GM23338 (cell line): ENCODE results near the gene CST1. TPM values are rescaled to one million over a fixed set of nuclear protein-coding genes. Genes with fewer than 3 reads are reported as not detected.

ENCODE experiments used
- ATAC-seq: fragments of 200-7000 bp; cut with Tn5 transposase; 3 replicates; pipeline ENCODE4 v1.9.1; 2020
- DNase-seq: peaks from one replicate; pipeline ENCODE4 v3.0.0-alpha.2; 2015; ENCODE audit warnings: low spot score
- H2AFZ ChIP-seq: fragments of 200-600 bp; sonication (generic); 2 replicates; pipeline ENCODE4 v1.8.0; 2016; ENCODE audit warnings: antibody characterized with exemption, mild to moderate bottlenecking, moderate library complexity
- H3F3A ChIP-seq: fragments of 200-600 bp; sonication (generic); replicated peaks from 2 replicates; pipeline ENCODE4 v1.8.0; 2017; ENCODE audit warnings: antibody characterized with exemption, mixed run types, low read depth
- H3K27ac ChIP-seq: fragments of 200-600 bp; sonication (generic); 2 replicates; pipeline ENCODE4 v1.6.1; 2016; ENCODE audit warnings: low read depth
- H3K27me3 ChIP-seq: fragments of 200-600 bp; sonication (generic); 2 replicates; pipeline ENCODE4 v1.8.0; 2016; ENCODE audit warnings: mild to moderate bottlenecking, mixed run types, moderate library complexity; ENCODE audit not compliant: insufficient read depth
- H3K36me3 ChIP-seq: fragments of 200-600 bp; sonication (generic); 2 replicates; pipeline ENCODE4 v1.8.0; 2016; ENCODE audit warnings: mild to moderate bottlenecking; ENCODE audit not compliant: insufficient read depth
- H3K4me1 ChIP-seq: fragments of 200-600 bp; sonication (generic); 2 replicates; pipeline ENCODE4 v1.8.0; 2016; ENCODE audit warnings: mild to moderate bottlenecking, moderate library complexity; ENCODE audit not compliant: insufficient read depth
- H3K4me2 ChIP-seq: fragments of 200-600 bp; sonication (generic); 2 replicates; pipeline ENCODE4 v1.7.1; 2017; ENCODE audit warnings: mixed run types
- H3K4me3 ChIP-seq: fragments of 200-600 bp; sonication (generic); 2 replicates; pipeline ENCODE4 v1.6.1; 2016; ENCODE audit warnings: mixed run types
- H3K79me2 ChIP-seq: fragments of 200-600 bp; sonication (generic); replicated peaks from 2 replicates; pipeline ENCODE4 v1.8.0; 2017; ENCODE audit warnings: mild to moderate bottlenecking; ENCODE audit not compliant: insufficient read depth
- H3K9me2 ChIP-seq: fragments of 200-600 bp; sonication (generic); 2 replicates; pipeline ENCODE4 v1.8.0; 2017; ENCODE audit not compliant: insufficient read depth
- H4K20me1 ChIP-seq: fragments of 200-600 bp; sonication (generic); replicated peaks from 2 replicates; pipeline ENCODE4 v1.8.0; 2017; ENCODE audit warnings: mild to moderate bottlenecking; ENCODE audit not compliant: insufficient read depth
- H3K27ac Mint-ChIP-seq: 2 replicates; pipeline ENCODE4 v1.8.0; 2020; ENCODE audit warnings: inconsistent platforms, mild to moderate bottlenecking, moderate library complexity, mixed read lengths
- H3K27me3 Mint-ChIP-seq: 3 replicates; pipeline ENCODE4 v1.8.0; 2022; ENCODE audit warnings: low read depth, mild to moderate bottlenecking, moderate library complexity, mixed read lengths, inconsistent platforms; ENCODE audit not compliant: insufficient read depth, poor library complexity
- H3K36me3 Mint-ChIP-seq: 3 replicates; pipeline ENCODE4 v1.8.0; 2021; ENCODE audit warnings: low read depth, mild to moderate bottlenecking, inconsistent platforms, moderate library complexity, mixed read lengths
- H3K4me1 Mint-ChIP-seq: 3 replicates; pipeline ENCODE4 v1.8.0; 2020; ENCODE audit warnings: mild to moderate bottlenecking, inconsistent platforms, mixed read lengths
- H3K4me3 Mint-ChIP-seq: 3 replicates; pipeline ENCODE4 v1.8.0; 2021; ENCODE audit warnings: moderate library complexity, mild to moderate bottlenecking, inconsistent platforms, mixed read lengths
- H3K9me3 Mint-ChIP-seq: 3 replicates; pipeline ENCODE4 v1.8.0; 2020; ENCODE audit warnings: moderate library complexity, mild to moderate bottlenecking, inconsistent platforms, mixed read lengths
- CREB1 ChIP-seq: fragments of 250-450 bp; sonication (Bioruptor Pico); IDR thresholded peaks from 2 replicates; pipeline ENCODE4 v1.5.0; 2020; ENCODE audit warnings: low read depth, mild to moderate bottlenecking, moderate library complexity
- EZH2 ChIP-seq: fragments of 200-600 bp; sonication (generic); IDR thresholded peaks from one replicate; pipeline ENCODE4 v1.8.0; 2017; ENCODE audit warnings: antibody characterized with exemption, mild to moderate bottlenecking, low read depth; ENCODE audit not compliant: unreplicated experiment
- EZH2phosphoT487 ChIP-seq: fragments of 200-600 bp; sonication (generic); IDR thresholded peaks from one replicate; pipeline ENCODE4 v1.8.1; 2018; ENCODE audit warnings: antibody characterized with exemption; ENCODE audit not compliant: unreplicated experiment
- JUNB ChIP-seq: IDR thresholded peaks from one replicate; pipeline ENCODE4 v1.6.1; 2016; ENCODE audit warnings: antibody characterized with exemption; ENCODE audit not compliant: unreplicated experiment
- NANOG ChIP-seq: IDR thresholded peaks from 2 replicates; pipeline ENCODE4 v1.6.1; 2016; ENCODE audit warnings: antibody characterized with exemption, borderline replicate concordance
- POLR2AphosphoS5 ChIP-seq: IDR thresholded peaks from 2 replicates; pipeline ENCODE4 v1.6.1; 2016; ENCODE audit warnings: antibody characterized with exemption, low read depth
- STAT1 ChIP-seq: IDR thresholded peaks from one replicate; pipeline ENCODE4 v1.6.1; 2016; ENCODE audit warnings: antibody characterized with exemption; ENCODE audit not compliant: unreplicated experiment
- ZNF114 ChIP-seq: fragments of 250-450 bp; sonication (Bioruptor Pico); IDR thresholded peaks from 2 replicates; pipeline ENCODE4 v1.5.0; 2020; ENCODE audit warnings: mild to moderate bottlenecking, moderate library complexity
- ZNF331 ChIP-seq: fragments of 250-450 bp; sonication (Bioruptor Pico); IDR thresholded peaks from 2 replicates; pipeline ENCODE4 v1.5.0; 2020; ENCODE audit warnings: low read depth, mild to moderate bottlenecking, moderate library complexity
- polyA plus RNA-seq: library from polyadenylated mRNA; unstranded; fragments of >200 nt; fragmentation: Nextera tagmentation; extraction: Ambion mirVana; gene quantifications from 2 replicates; pipeline ENCODE4 v1.2.1, GENCODE V29; 2016
- total RNA-seq: library from RNA; depleted of rRNA; stranded (reverse); fragments of >200 nt; shearing (Covaris generic); gene quantifications from 2 replicates; pipeline ENCODE4 v1.2.3, GENCODE V29; 2014
- TF ChIP-seq, protein P1 (sequence below): fragments of 250-450 bp; sonication (Bioruptor Pico); IDR thresholded peaks from 2 replicates; pipeline ENCODE4 v1.5.0; 2020; ENCODE audit warnings: mild to moderate bottlenecking, moderate library complexity
- TF ChIP-seq, protein P2 (sequence below): IDR thresholded peaks from 2 replicates; pipeline ENCODE4 v1.6.1; 2016; ENCODE audit warnings: antibody characterized with exemption
- TF ChIP-seq, protein P3 (sequence below): IDR thresholded peaks from one replicate; pipeline ENCODE4 v1.6.1; 2018; ENCODE audit warnings: antibody characterized with exemption; ENCODE audit not compliant: unreplicated experiment
- TF ChIP-seq, protein P4 (sequence below), 2 experiments: fragments of 200-600 bp in 1 of 2; sonication (generic) in 1 of 2; conservative IDR thresholded peaks; 2 replicates each; pipeline versions ENCODE4 v1.5.1 to v1.6.1; 2016 to 2017; ENCODE audit warnings: antibody characterized with exemption in 2 of 2, low read depth in 2 of 2, mild to moderate bottlenecking in 2 of 2, moderate library complexity in 1 of 2

The CST1 gene
- total and polyA plus RNA-seq, 2 experiments from 2014 or later = 1.8 to 4.9 TPM

DNA sequence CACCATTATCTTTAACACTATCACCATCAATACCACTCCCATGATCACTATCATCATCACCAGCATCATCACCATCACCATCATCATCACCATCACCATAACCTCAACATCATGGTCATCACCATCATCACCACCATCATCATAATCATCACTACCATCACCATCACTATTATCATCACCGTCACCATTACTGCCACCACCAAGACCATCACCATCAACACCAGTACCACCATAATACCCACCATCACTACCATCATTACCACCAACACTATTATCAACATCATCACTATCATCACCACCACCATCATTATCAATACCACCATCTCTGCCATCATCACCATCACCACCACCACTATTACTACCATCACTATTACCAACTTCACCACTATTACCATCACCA is 32.7 kb upstream of the CST1 start:
- H3K4me3 ChIP-seq = no peak overlapping the region
- no peak for ATAC-seq
- TF ChIP-seq, protein P1, sequence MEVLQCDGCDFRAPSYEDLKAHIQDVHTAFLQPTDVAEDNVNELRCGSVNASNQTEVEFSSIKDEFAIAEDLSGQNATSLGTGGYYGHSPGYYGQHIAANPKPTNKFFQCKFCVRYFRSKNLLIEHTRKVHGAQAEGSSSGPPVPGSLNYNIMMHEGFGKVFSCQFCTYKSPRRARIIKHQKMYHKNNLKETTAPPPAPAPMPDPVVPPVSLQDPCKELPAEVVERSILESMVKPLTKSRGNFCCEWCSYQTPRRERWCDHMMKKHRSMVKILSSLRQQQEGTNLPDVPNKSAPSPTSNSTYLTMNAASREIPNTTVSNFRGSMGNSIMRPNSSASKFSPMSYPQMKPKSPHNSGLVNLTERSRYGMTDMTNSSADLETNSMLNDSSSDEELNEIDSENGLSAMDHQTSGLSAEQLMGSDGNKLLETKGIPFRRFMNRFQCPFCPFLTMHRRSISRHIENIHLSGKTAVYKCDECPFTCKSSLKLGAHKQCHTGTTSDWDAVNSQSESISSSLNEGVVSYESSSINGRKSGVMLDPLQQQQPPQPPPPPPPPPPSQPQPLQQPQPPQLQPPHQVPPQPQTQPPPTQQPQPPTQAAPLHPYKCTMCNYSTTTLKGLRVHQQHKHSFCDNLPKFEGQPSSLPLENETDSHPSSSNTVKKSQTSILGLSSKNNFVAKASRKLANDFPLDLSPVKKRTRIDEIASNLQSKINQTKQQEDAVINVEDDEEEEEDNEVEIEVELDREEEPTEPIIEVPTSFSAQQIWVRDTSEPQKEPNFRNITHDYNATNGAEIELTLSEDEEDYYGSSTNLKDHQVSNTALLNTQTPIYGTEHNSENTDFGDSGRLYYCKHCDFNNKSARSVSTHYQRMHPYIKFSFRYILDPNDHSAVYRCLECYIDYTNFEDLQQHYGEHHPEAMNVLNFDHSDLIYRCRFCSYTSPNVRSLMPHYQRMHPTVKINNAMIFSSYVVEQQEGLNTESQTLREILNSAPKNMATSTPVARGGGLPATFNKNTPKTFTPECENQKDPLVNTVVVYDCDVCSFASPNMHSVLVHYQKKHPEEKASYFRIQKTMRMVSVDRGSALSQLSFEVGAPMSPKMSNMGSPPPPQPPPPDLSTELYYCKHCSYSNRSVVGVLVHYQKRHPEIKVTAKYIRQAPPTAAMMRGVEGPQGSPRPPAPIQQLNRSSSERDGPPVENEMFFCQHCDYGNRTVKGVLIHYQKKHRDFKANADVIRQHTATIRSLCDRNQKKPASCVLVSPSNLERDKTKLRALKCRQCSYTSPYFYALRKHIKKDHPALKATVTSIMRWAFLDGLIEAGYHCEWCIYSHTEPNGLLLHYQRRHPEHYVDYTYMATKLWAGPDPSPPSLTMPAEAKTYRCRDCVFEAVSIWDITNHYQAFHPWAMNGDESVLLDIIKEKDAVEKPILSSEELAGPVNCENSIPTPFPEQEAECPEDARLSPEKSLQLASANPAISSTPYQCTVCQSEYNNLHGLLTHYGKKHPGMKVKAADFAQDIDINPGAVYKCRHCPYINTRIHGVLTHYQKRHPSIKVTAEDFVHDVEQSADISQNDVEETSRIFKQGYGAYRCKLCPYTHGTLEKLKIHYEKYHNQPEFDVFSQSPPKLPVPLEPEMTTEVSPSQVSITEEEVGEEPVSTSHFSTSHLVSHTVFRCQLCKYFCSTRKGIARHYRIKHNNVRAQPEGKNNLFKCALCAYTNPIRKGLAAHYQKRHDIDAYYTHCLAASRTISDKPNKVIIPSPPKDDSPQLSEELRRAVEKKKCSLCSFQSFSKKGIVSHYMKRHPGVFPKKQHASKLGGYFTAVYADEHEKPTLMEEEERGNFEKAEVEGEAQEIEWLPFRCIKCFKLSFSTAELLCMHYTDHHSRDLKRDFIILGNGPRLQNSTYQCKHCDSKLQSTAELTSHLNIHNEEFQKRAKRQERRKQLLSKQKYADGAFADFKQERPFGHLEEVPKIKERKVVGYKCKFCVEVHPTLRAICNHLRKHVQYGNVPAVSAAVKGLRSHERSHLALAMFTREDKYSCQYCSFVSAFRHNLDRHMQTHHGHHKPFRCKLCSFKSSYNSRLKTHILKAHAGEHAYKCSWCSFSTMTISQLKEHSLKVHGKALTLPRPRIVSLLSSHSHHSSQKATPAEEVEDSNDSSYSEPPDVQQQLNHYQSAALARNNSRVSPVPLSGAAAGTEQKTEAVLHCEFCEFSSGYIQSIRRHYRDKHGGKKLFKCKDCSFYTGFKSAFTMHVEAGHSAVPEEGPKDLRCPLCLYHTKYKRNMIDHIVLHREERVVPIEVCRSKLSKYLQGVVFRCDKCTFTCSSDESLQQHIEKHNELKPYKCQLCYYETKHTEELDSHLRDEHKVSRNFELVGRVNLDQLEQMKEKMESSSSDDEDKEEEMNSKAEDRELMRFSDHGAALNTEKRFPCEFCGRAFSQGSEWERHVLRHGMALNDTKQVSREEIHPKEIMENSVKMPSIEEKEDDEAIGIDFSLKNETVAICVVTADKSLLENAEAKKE (CRISPR knock-in tag) = no peak
- TF ChIP-seq EZH2 (no peak), ZNF331 (CRISPR knock-in tag) (no peak), POLR2AphosphoS5 (no peak), NANOG (no peak), ZNF114 (no peak), STAT1 (no peak), CREB1 (CRISPR knock-in tag) (no peak), EZH2phosphoT487 (no peak), JUNB (no peak)
- TF ChIP-seq, protein P2, sequence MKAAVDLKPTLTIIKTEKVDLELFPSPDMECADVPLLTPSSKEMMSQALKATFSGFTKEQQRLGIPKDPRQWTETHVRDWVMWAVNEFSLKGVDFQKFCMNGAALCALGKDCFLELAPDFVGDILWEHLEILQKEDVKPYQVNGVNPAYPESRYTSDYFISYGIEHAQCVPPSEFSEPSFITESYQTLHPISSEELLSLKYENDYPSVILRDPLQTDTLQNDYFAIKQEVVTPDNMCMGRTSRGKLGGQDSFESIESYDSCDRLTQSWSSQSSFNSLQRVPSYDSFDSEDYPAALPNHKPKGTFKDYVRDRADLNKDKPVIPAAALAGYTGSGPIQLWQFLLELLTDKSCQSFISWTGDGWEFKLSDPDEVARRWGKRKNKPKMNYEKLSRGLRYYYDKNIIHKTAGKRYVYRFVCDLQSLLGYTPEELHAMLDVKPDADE = no peak
- TF ChIP-seq, protein P3, sequence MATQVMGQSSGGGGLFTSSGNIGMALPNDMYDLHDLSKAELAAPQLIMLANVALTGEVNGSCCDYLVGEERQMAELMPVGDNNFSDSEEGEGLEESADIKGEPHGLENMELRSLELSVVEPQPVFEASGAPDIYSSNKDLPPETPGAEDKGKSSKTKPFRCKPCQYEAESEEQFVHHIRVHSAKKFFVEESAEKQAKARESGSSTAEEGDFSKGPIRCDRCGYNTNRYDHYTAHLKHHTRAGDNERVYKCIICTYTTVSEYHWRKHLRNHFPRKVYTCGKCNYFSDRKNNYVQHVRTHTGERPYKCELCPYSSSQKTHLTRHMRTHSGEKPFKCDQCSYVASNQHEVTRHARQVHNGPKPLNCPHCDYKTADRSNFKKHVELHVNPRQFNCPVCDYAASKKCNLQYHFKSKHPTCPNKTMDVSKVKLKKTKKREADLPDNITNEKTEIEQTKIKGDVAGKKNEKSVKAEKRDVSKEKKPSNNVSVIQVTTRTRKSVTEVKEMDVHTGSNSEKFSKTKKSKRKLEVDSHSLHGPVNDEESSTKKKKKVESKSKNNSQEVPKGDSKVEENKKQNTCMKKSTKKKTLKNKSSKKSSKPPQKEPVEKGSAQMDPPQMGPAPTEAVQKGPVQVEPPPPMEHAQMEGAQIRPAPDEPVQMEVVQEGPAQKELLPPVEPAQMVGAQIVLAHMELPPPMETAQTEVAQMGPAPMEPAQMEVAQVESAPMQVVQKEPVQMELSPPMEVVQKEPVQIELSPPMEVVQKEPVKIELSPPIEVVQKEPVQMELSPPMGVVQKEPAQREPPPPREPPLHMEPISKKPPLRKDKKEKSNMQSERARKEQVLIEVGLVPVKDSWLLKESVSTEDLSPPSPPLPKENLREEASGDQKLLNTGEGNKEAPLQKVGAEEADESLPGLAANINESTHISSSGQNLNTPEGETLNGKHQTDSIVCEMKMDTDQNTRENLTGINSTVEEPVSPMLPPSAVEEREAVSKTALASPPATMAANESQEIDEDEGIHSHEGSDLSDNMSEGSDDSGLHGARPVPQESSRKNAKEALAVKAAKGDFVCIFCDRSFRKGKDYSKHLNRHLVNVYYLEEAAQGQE = no peak
- TF ChIP-seq, protein P4, sequence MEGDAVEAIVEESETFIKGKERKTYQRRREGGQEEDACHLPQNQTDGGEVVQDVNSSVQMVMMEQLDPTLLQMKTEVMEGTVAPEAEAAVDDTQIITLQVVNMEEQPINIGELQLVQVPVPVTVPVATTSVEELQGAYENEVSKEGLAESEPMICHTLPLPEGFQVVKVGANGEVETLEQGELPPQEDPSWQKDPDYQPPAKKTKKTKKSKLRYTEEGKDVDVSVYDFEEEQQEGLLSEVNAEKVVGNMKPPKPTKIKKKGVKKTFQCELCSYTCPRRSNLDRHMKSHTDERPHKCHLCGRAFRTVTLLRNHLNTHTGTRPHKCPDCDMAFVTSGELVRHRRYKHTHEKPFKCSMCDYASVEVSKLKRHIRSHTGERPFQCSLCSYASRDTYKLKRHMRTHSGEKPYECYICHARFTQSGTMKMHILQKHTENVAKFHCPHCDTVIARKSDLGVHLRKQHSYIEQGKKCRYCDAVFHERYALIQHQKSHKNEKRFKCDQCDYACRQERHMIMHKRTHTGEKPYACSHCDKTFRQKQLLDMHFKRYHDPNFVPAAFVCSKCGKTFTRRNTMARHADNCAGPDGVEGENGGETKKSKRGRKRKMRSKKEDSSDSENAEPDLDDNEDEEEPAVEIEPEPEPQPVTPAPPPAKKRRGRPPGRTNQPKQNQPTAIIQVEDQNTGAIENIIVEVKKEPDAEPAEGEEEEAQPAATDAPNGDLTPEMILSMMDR (conservative IDR thresholded peaks at IDR 0.05; ENCODE audit: low read depth in 2 of 2) = no peak
- H3K4me1 ChIP-seq = no peaks in the 10 kb centered on the region
- H3K27ac ChIP-seq = no peak overlapping the region
- no peak for DNase-seq
- no peak overlapping the region for H2AFZ ChIP-seq
- H3K27ac Mint-ChIP-seq = no peak overlapping the region
- H3K4me3 Mint-ChIP-seq = no peak overlapping the region
- no peaks in the 10 kb centered on the region for H3K79me2 ChIP-seq
- no peaks in the 10 kb centered on the region; the same call in 2 of the 3 replicates for H3K4me1 Mint-ChIP-seq
- no peak overlapping the region for H3K4me2 ChIP-seq
- no peaks in the 10 kb centered on the region for H3K27me3 ChIP-seq
- 0 out of 2 replicates have a peak, but pooled peaks cover 12% of the 10 kb centered on the region for H3K9me2 ChIP-seq
- no peaks in the 10 kb centered on the region for H3K36me3 Mint-ChIP-seq
- H3F3A ChIP-seq = no peaks in the 10 kb centered on the region
- H3K27me3 Mint-ChIP-seq = no peaks in the 10 kb centered on the region
- no peaks in the 10 kb centered on the region for H3K36me3 ChIP-seq
- H4K20me1 ChIP-seq = no peaks in the 10 kb centered on the region
- no peaks in the 10 kb centered on the region; the same call in 2 of the 3 replicates for H3K9me3 Mint-ChIP-seq
